GM12864 (cell line): Measurements from ENCODE around the gene PPP1R1A.

ENCODE experiments used
- DNase-seq: peaks from one replicate; pipeline ENCODE4 v3.0.0-alpha.2; 2011; ENCODE audit warnings: low read depth
- H3K4me3 ChIP-seq: 2 replicates; pipeline ENCODE4 v1.5.1; 2011; ENCODE audit warnings: mild to moderate bottlenecking, low read depth, low read length, control low read depth
- CTCF ChIP-seq: IDR thresholded peaks from 2 replicates; pipeline ENCODE4 v1.5.1; 2011; ENCODE audit warnings: low read depth, mild to moderate bottlenecking, moderate library complexity, low read length, control low read depth, inconsistent platforms; ENCODE audit errors: missing control alignments

PPP1R1A gene

GRCh38 chr12:54558759-54559158 is 29.7 kb downstream of the PPP1R1A start:
- TF ChIP-seq CTCF = no peak
- H3K4me3 ChIP-seq = no peak overlapping the region
- DNase-seq = no peak

- DNase-seq = no peak
- TF ChIP-seq CTCF = no peak
- H3K4me3 ChIP-seq = no peak overlapping the region
These were observed 30.1 kb downstream of the PPP1R1A start for GRCh38 chr12:54558311-54558710.

GRCh38 chr12:54555670-54556257 is 32.7 kb downstream of the PPP1R1A start:
- TF ChIP-seq CTCF = no peak
- no peak for DNase-seq
- no peak overlapping the region for H3K4me3 ChIP-seq

- no peak for TF ChIP-seq CTCF
- no peak overlapping the region for H3K4me3 ChIP-seq
- DNase-seq = peak; percentile 16
These were observed 38.5 kb downstream of the PPP1R1A start for GRCh38 chr12:54549774-54550451.

GRCh38 chr12:54546511-54546910 is 41.9 kb downstream of the PPP1R1A start:
- no peak overlapping the region for H3K4me3 ChIP-seq
- no peak for TF ChIP-seq CTCF
- no peak for DNase-seq

- H3K4me3 ChIP-seq = no peak overlapping the region
- TF ChIP-seq CTCF = no peak
- DNase-seq = no peak
These were observed 43.7 kb downstream of the PPP1R1A start for GRCh38 chr12:54544743-54545142.

GRCh38 chr12:54543526-54543925 is 44.9 kb downstream of the PPP1R1A start:
- TF ChIP-seq CTCF = no peak
- no peak overlapping the region for H3K4me3 ChIP-seq
- no peak for DNase-seq
